H9 (cell line): ENCODE results near the gene DLG2. TPM values are rescaled to one million over a fixed set of nuclear protein-coding genes. Genes with fewer than 3 reads are reported as not detected.

Experiments
- DNase-seq: peaks from one replicate; pipeline ENCODE4 v3.0.0-alpha.2; 2017
- H2AFZ ChIP-seq: one replicate; pipeline ENCODE4 v1.6.1; 2013; ENCODE audit warnings: mild to moderate bottlenecking, low read length, control low read depth, moderate library complexity
- H2AK5ac ChIP-seq: 2 replicates; pipeline ENCODE4 v1.6.1; 2013; ENCODE audit warnings: low read length, control low read depth, mixed read lengths; ENCODE audit not compliant: insufficient read length
- H2BK120ac ChIP-seq: one replicate; pipeline ENCODE4 v1.6.1; 2013; ENCODE audit warnings: low read depth, mild to moderate bottlenecking, low read length, control low read depth, inconsistent platforms; ENCODE audit not compliant: poor library complexity, severe bottlenecking
- H2BK12ac ChIP-seq: 2 replicates; pipeline ENCODE4 v1.6.1; 2013; ENCODE audit warnings: low read length, control low read depth, mixed read lengths, low read depth; ENCODE audit not compliant: insufficient read length
- H2BK15ac ChIP-seq: 2 replicates; pipeline ENCODE4 v1.6.1; 2013; ENCODE audit warnings: low read depth, low read length, control low read depth
- H2BK20ac ChIP-seq: one replicate; pipeline ENCODE4 v1.6.1; 2013; ENCODE audit warnings: low read depth, mild to moderate bottlenecking, low read length, control low read depth, inconsistent platforms; ENCODE audit not compliant: poor library complexity, severe bottlenecking
- H2BK5ac ChIP-seq: 2 replicates; pipeline ENCODE4 v1.6.1; 2013; ENCODE audit warnings: low read length, control low read depth, mixed read lengths; ENCODE audit not compliant: insufficient read length
- H3K14ac ChIP-seq: 2 replicates; pipeline ENCODE4 v1.6.1; 2013; ENCODE audit warnings: low read length, control low read depth; ENCODE audit not compliant: insufficient read depth
- H3K18ac ChIP-seq: 2 replicates; pipeline ENCODE4 v1.6.1; 2013; ENCODE audit warnings: low read depth, mild to moderate bottlenecking, mixed read lengths, low read length, control low read depth; ENCODE audit not compliant: insufficient read length
- H3K23ac ChIP-seq: 2 replicates; pipeline ENCODE4 v1.6.1; 2013; ENCODE audit warnings: low read length, control low read depth, mixed read lengths, low read depth; ENCODE audit not compliant: insufficient read length
- H3K23me2 ChIP-seq: 2 replicates; pipeline ENCODE4 v1.6.1; 2013; ENCODE audit warnings: low read depth, mild to moderate bottlenecking, mixed read lengths, low read length, control low read depth; ENCODE audit not compliant: insufficient read length, poor library complexity, severe bottlenecking
- H3K27ac ChIP-seq: 2 replicates; pipeline ENCODE4 v1.5.1; 2013; ENCODE audit warnings: low read length, control low read depth, mixed read lengths, low read depth; ENCODE audit not compliant: insufficient read length
- H3K27me3 ChIP-seq: 2 replicates; pipeline ENCODE4 v1.6.1; 2013; ENCODE audit warnings: low read length, control low read depth, inconsistent platforms; ENCODE audit not compliant: insufficient read depth
- H3K4ac ChIP-seq: 2 replicates; pipeline ENCODE4 v1.6.1; 2013; ENCODE audit warnings: low read depth, mild to moderate bottlenecking, control low read depth, inconsistent platforms, low read length, moderate library complexity
- H3K4me1 ChIP-seq: 2 replicates; pipeline ENCODE4 v1.6.1; 2013; ENCODE audit warnings: low read length, control low read depth, inconsistent platforms; ENCODE audit not compliant: insufficient read depth
- H3K4me2 ChIP-seq: 2 replicates; pipeline ENCODE4 v1.6.1; 2013; ENCODE audit warnings: low read length, control low read depth, mixed read lengths; ENCODE audit not compliant: insufficient read length, insufficient read depth
- H3K56ac ChIP-seq: 2 replicates; pipeline ENCODE4 v1.6.1; 2013; ENCODE audit warnings: low read depth, mild to moderate bottlenecking, mixed read lengths, low read length, control low read depth; ENCODE audit not compliant: insufficient read length
- H3K79me1 ChIP-seq: 2 replicates; pipeline ENCODE4 v1.6.1; 2013; ENCODE audit warnings: low read depth, mild to moderate bottlenecking, moderate library complexity, low read length, control low read depth, inconsistent platforms; ENCODE audit not compliant: insufficient read depth, poor library complexity, severe bottlenecking
- H3K79me2 ChIP-seq: 2 replicates; pipeline ENCODE4 v1.6.1; 2013; ENCODE audit warnings: low read length, control low read depth, inconsistent platforms; ENCODE audit not compliant: insufficient read depth
- H3K9ac ChIP-seq: 2 replicates; pipeline ENCODE4 v1.6.1; 2013; ENCODE audit warnings: low read length, control low read depth, mixed read lengths; ENCODE audit not compliant: insufficient read length; ENCODE audit errors: extremely low read depth
- H3K9me3 ChIP-seq: one replicate; pipeline ENCODE4 v1.6.1; 2013; ENCODE audit warnings: low read depth, low read length, inconsistent platforms; ENCODE audit not compliant: control insufficient read depth
- H3T11ph ChIP-seq: one replicate; pipeline ENCODE4 v1.6.1; 2013; ENCODE audit warnings: mild to moderate bottlenecking, low read length, control low read depth, inconsistent platforms
- H4K20me1 ChIP-seq: one replicate; pipeline ENCODE4 v1.6.1; 2013; ENCODE audit not compliant: control insufficient read depth, insufficient read length, insufficient read depth
- H4K5ac ChIP-seq: 2 replicates; pipeline ENCODE4 v1.6.1; 2013; ENCODE audit warnings: low read depth, mild to moderate bottlenecking, mixed read lengths, low read length, control low read depth; ENCODE audit not compliant: insufficient read length
- H4K8ac ChIP-seq: replicated peaks from 2 replicates; pipeline ENCODE4 v1.6.1; 2013; ENCODE audit warnings: low read length, control low read depth, mixed read lengths, low read depth; ENCODE audit not compliant: insufficient read length
- H4K91ac ChIP-seq: 2 replicates; pipeline ENCODE4 v1.6.1; 2013; ENCODE audit warnings: low read depth, mild to moderate bottlenecking, moderate library complexity, mixed read lengths, low read length, control low read depth; ENCODE audit not compliant: insufficient read length
- H3K27ac Mint-ChIP-seq, 3 experiments: 2 replicates in 2 of 3; 3 replicates in 1 of 3; pipeline ENCODE4 v1.8.0; 2020 to 2021; ENCODE audit warnings: mixed read lengths in 3 of 3, mild to moderate bottlenecking in 1 of 3, moderate library complexity in 1 of 3
- H3K27me3 Mint-ChIP-seq: 2 replicates; pipeline ENCODE4 v1.8.0; 2021; ENCODE audit warnings: low read depth, mild to moderate bottlenecking, moderate library complexity, mixed read lengths
- H3K36me3 Mint-ChIP-seq, 3 experiments: 2 replicates in 2 of 3; 3 replicates in 1 of 3; pipeline ENCODE4 v1.8.0; 2020 to 2021; ENCODE audit warnings: low read depth in 3 of 3, mixed read lengths in 3 of 3; ENCODE audit not compliant: insufficient read depth in 1 of 3
- H3K4me1 Mint-ChIP-seq, 2 experiments: 2 replicates each; pipeline ENCODE4 v1.8.0; 2020; ENCODE audit warnings: mixed read lengths in 2 of 2
- H3K4me3 Mint-ChIP-seq, 2 experiments: 2 replicates in 1 of 2; 3 replicates in 1 of 2; pipeline ENCODE4 v1.8.0; 2020 to 2021; ENCODE audit warnings: mild to moderate bottlenecking in 2 of 2, mixed read lengths in 2 of 2, moderate library complexity in 1 of 2
- H3K9me3 Mint-ChIP-seq, 2 experiments: 2 replicates in 1 of 2; 3 replicates in 1 of 2; pipeline ENCODE4 v1.8.0; 2020; ENCODE audit warnings: mild to moderate bottlenecking in 2 of 2, mixed read lengths in 2 of 2, moderate library complexity in 1 of 2
- WGBS: extraction: QIAGEN DNeasy Blood & Tissue Kit; methylation state at CpG from one replicate; pipeline ENCODE4 v1.1.7; 2013; ENCODE audit warnings: missing lambda C conversion rate, low lambda C conversion rate, mixed read lengths; ENCODE audit not compliant: insufficient read length; ENCODE audit errors: extremely low coverage; 5-methylcytosine and 5-hydroxymethylcytosine counted together
- total RNA-seq: library from RNA; stranded (reverse); gene quantifications from 2 replicates; pipeline ENCODE4 v1.2.1, GENCODE V29; 2021
- TF ChIP-seq, protein P1 (sequence below): fragments of 200-600 bp; sonication (generic); conservative IDR thresholded peaks from 3 replicates; pipeline ENCODE4 v1.8.0; 2021; ENCODE audit warnings: antibody characterized with exemption, mild to moderate bottlenecking

The DLG2 gene
- total RNA-seq, 1 experiment from 2014 or later: 8.0 TPM

DNA sequence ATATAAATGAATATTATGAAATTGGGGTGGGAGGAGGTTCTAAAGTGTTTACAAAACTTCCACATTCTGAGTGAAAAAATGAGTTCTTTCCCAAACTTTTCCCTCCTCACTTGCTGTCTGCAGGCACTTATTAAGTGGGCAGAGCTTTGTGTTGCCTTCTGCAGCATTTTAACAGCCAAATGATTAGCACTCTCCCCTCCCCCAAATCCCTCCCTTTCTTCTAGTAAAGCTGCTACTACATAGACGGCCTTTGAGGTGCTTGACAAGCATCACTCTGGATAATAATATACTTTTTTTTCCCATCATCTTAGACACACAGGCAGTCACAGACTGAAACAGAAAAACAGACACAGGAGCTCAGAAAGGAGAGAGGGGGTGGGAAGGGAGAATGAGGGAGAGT is 493.5 kb downstream of the DLG2 start:
- H3K9me3 ChIP-seq: no peaks in the 10 kb centered on the region
- no CpG with 5 or more reads among the region's 1 CpG for WGBS
- TF ChIP-seq, protein P1, sequence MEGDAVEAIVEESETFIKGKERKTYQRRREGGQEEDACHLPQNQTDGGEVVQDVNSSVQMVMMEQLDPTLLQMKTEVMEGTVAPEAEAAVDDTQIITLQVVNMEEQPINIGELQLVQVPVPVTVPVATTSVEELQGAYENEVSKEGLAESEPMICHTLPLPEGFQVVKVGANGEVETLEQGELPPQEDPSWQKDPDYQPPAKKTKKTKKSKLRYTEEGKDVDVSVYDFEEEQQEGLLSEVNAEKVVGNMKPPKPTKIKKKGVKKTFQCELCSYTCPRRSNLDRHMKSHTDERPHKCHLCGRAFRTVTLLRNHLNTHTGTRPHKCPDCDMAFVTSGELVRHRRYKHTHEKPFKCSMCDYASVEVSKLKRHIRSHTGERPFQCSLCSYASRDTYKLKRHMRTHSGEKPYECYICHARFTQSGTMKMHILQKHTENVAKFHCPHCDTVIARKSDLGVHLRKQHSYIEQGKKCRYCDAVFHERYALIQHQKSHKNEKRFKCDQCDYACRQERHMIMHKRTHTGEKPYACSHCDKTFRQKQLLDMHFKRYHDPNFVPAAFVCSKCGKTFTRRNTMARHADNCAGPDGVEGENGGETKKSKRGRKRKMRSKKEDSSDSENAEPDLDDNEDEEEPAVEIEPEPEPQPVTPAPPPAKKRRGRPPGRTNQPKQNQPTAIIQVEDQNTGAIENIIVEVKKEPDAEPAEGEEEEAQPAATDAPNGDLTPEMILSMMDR: no peak

More for the DNA sequence above, 493.5 kb downstream of the DLG2 start:
- Histone ChIP-seq H2BK20ac (no peak overlapping the region), H4K91ac (no peak overlapping the region), H2BK15ac (no peak overlapping the region), H3K79me1 (no peaks in the 10 kb centered on the region), H3K23me2 (no peaks in the 10 kb centered on the region), H3K9ac (no peak overlapping the region), H4K20me1 (no peaks in the 10 kb centered on the region), H3K14ac (no peak overlapping the region), H3K18ac (no peak overlapping the region), H2AFZ (no peak overlapping the region), H3K56ac (no peak overlapping the region), H2BK5ac (no peak overlapping the region), H3K23ac (no peak overlapping the region), H3K4ac (no peak overlapping the region), H2BK12ac (no peak overlapping the region), H3T11ph (no peak overlapping the region), H3K27me3 (no peaks in the 10 kb centered on the region), H3K4me1 (no peaks in the 10 kb centered on the region), H3K27ac (no peak overlapping the region), H2BK120ac (no peak overlapping the region), H2AK5ac (no peak overlapping the region), H4K8ac (no peak overlapping the region), H4K5ac (no peak overlapping the region), H3K4me2 (no peak overlapping the region), H3K79me2 (no peaks in the 10 kb centered on the region)
- Mint-ChIP-seq H3K9me3 (no peaks in the 10 kb centered on the region), H3K27me3 (no peaks in the 10 kb centered on the region), H3K4me3 (no peak overlapping the region), H3K36me3 (no peaks in the 10 kb centered on the region), H3K27ac (no peak overlapping the region), H3K4me1 (peaks cover 20% of the 10 kb centered on the region in 2 experiments)
- no peak for DNase-seq
